ENCODE data around the gene DDX24. TPM values are rescaled to one million over a fixed set of nuclear protein-coding genes. Genes with fewer than 3 reads are reported as not detected.

DDX24 gene
- total and polyA plus RNA-seq, 9 of the 15 experiments (the other 6 are each of a cell fraction or from before 2014, with no cell fraction given) = 82.4 to 175 (median 122) TPM

- POLR2A ChIA-PET = interaction anchor here (0.6 kb wide), 1 partner anchor 72 kb away, joined by 3 read pairs; no protein-coding TSS in a partner anchor
- TF ChIP-seq ZZZ3 (IDR thresholded peaks at IDR 0.05) (no peak), BACH1 (tag; IDR thresholded peaks at IDR 0.05) (no peak), HCFC1 (IDR thresholded peaks at IDR 0.05; ENCODE audit: low read depth, low read length) (no peak), E2F6 (IDR thresholded peaks at IDR 0.05; ENCODE audit: borderline replicate concordance in 1 of 2, extremely low read depth in 1 of 2, insufficient read depth in 1 of 2, insufficient read length in 1 of 2, low read depth in 1 of 2, low read length in 1 of 2, poor library complexity in 1 of 2, severe bottlenecking in 1 of 2) (no peak), FOXK1 (CRISPR knock-in tag; IDR thresholded peaks at IDR 0.05; ENCODE audit: borderline replicate concordance) (no peak), ZBTB7A (IDR thresholded peaks at IDR 0.05; ENCODE audit: borderline replicate concordance, control insufficient read depth, low read depth, low read length) (no peak), RHOXF2B (CRISPR knock-in tag; conservative IDR thresholded peaks at IDR 0.05) (no peak), THAP12 (CRISPR knock-in tag; IDR thresholded peaks at IDR 0.05) (no peak)
- Histone ChIP-seq H2AFZ (ENCODE audit: low read depth, low read length) (no peak overlapping the region), H3K4me1 (replicated peaks in 1 of 2; ENCODE audit: control insufficient read depth in 2 of 2, insufficient read depth in 2 of 2, low read length in 2 of 2) (peaks cover 8 to 16% of the 10 kb centered on the region in 2 experiments; a peak in 4 of 5 replicates), H3K4me3 (no peak overlapping the region), H3K79me2 (ENCODE audit: control insufficient read depth, insufficient read depth, low read length) (no peaks in the 10 kb centered on the region), H4K20me1 (replicated peaks; ENCODE audit: control insufficient read depth, insufficient read depth, low read length) (no peaks in the 10 kb centered on the region; the same call in 1 of the 2 replicates), H3K36me3 (ENCODE audit: control insufficient read depth, insufficient read depth, low read length) (no peaks in the 10 kb centered on the region), H3K27ac (ENCODE audit: extremely low read depth, low read depth, low read length) (no peak overlapping the region), H3K4me2 (ENCODE audit: insufficient read depth, low read length) (no peak overlapping the region), H3K9ac (ENCODE audit: insufficient read depth in 1 of 2, low read depth in 2 of 2, low read length in 2 of 2) (no peak overlapping the region), H3K9me1 (ENCODE audit: control insufficient read depth, insufficient read depth, low read length) (peaks cover 3% of the 10 kb centered on the region), H3K27me3 (ENCODE audit: control insufficient read depth in 2 of 2, insufficient read depth in 2 of 2, low read length in 2 of 2) (peaks cover 2 to 27% of the 10 kb centered on the region in 2 experiments; a peak in 3 of 5 replicates), H3K9me3 (replicated peaks; ENCODE audit: control insufficient read depth, insufficient read depth, low read depth, low read length) (no peaks in the 10 kb centered on the region)
- intact Hi-C loops (cut with micrococcal nuclease) = no loop called here
- in situ Hi-C loops (cut with MboI) = no loop called here
- FAIRE-seq = no peak
- CTCF ChIA-PET (ENCODE audit: low intra/inter-chr PET ratio) = no interaction called here
- ATAC-seq = no peak
- WGBS (ENCODE audit: insufficient coverage, low coverage, missing lambda C conversion rate) = 45% methylated on average over 7 of the region's 7 CpGs
- DNase-seq (ENCODE audit: extremely low read depth in 1 of 4, low spot score in 3 of 4) = no peak
- no TSS peak for BruUV-seq (replicated peaks)
These were observed 32.1 kb upstream of the DDX24 start for GRCh38 chr14:94113073-94113472.
